ENCODE results near the gene GNL2.
"Not testable (repeated sequence)": the region's sequence is repeated elsewhere in the genome, so short reads cannot be mapped to it uniquely, and the experiment has no call there.

DNA sequence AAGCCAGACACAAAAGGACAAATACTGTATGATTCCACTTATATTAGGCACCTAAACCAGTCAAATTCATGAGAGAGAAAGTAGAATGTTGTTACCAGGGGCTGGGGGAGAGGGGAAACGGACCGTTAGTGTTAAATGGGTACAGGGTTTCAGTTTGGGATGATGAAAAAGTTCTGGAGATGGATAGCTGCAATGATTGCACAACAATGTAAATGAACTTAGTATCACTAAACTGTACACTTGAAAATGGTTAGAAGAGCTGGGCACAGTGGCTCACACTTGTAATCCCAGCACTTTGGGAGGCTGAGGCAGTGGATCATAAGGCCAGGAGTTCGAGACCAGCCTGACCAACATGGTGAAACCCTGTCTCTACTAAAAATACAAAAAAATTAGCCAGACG, 11.2 kb downstream of the GNL2 start:
- TF ChIP-seq YY1 (IDR thresholded peaks at IDR 0.05; ENCODE audit: insufficient read depth, insufficient read length); SUZ12 (IDR thresholded peaks at IDR 0.05; ENCODE audit: extremely low read depth, insufficient read depth, insufficient read length): not testable (repeated sequence)

Measured in NT2/D1 (cell line).